GM23338 (cell line): ENCODE results near the gene LANCL3.

Source experiments
- CREB1 ChIP-seq: fragments of 250-450 bp; sonication (Bioruptor Pico); IDR thresholded peaks from 2 replicates; pipeline ENCODE4 v1.5.0; 2020; ENCODE audit warnings: low read depth, mild to moderate bottlenecking, moderate library complexity
- EZH2 ChIP-seq: fragments of 200-600 bp; sonication (generic); IDR thresholded peaks from one replicate; pipeline ENCODE4 v1.8.0; 2017; ENCODE audit warnings: antibody characterized with exemption, mild to moderate bottlenecking, low read depth; ENCODE audit not compliant: unreplicated experiment
- EZH2phosphoT487 ChIP-seq: fragments of 200-600 bp; sonication (generic); IDR thresholded peaks from one replicate; pipeline ENCODE4 v1.8.1; 2018; ENCODE audit warnings: antibody characterized with exemption; ENCODE audit not compliant: unreplicated experiment
- JUNB ChIP-seq: IDR thresholded peaks from one replicate; pipeline ENCODE4 v1.6.1; 2016; ENCODE audit warnings: antibody characterized with exemption; ENCODE audit not compliant: unreplicated experiment
- POLR2AphosphoS5 ChIP-seq: IDR thresholded peaks from 2 replicates; pipeline ENCODE4 v1.6.1; 2016; ENCODE audit warnings: antibody characterized with exemption, low read depth
- ZNF114 ChIP-seq: fragments of 250-450 bp; sonication (Bioruptor Pico); IDR thresholded peaks from 2 replicates; pipeline ENCODE4 v1.5.0; 2020; ENCODE audit warnings: mild to moderate bottlenecking, moderate library complexity
- TF ChIP-seq, protein P1 (sequence below), 2 experiments: fragments of 200-600 bp in 1 of 2; sonication (generic) in 1 of 2; conservative IDR thresholded peaks; 2 replicates each; pipeline versions ENCODE4 v1.5.1 to v1.6.1; 2016 to 2017; ENCODE audit warnings: antibody characterized with exemption in 2 of 2, low read depth in 2 of 2, mild to moderate bottlenecking in 2 of 2, moderate library complexity in 1 of 2
- TF ChIP-seq, protein P2 (sequence below): IDR thresholded peaks from one replicate; pipeline ENCODE4 v1.6.1; 2018; ENCODE audit warnings: antibody characterized with exemption; ENCODE audit not compliant: unreplicated experiment
- TF ChIP-seq, protein P3 (sequence below): IDR thresholded peaks from 2 replicates; pipeline ENCODE4 v1.6.1; 2016; ENCODE audit warnings: antibody characterized with exemption

DNA sequence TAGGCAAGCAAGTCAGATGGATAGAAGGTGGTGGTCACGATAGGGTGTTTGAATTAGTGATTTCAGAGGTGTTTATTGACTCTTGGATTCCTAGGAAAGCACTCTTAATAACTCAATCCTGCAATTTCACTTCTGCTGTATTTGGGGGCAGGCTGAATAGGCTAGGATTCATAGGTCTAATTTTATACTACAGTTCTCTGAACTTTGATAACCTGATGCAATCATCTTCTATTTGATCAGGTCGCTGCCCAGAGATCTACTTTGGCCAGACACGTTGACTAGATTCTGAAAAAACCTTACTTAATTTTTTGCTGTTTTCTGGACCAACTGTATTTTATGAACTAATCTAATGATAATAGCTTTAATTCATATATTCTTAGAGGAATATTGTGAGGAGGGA is 140.5 kb downstream of the LANCL3 start:
- TF ChIP-seq, protein P1, sequence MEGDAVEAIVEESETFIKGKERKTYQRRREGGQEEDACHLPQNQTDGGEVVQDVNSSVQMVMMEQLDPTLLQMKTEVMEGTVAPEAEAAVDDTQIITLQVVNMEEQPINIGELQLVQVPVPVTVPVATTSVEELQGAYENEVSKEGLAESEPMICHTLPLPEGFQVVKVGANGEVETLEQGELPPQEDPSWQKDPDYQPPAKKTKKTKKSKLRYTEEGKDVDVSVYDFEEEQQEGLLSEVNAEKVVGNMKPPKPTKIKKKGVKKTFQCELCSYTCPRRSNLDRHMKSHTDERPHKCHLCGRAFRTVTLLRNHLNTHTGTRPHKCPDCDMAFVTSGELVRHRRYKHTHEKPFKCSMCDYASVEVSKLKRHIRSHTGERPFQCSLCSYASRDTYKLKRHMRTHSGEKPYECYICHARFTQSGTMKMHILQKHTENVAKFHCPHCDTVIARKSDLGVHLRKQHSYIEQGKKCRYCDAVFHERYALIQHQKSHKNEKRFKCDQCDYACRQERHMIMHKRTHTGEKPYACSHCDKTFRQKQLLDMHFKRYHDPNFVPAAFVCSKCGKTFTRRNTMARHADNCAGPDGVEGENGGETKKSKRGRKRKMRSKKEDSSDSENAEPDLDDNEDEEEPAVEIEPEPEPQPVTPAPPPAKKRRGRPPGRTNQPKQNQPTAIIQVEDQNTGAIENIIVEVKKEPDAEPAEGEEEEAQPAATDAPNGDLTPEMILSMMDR (conservative IDR thresholded peaks at IDR 0.05; ENCODE audit: low read depth in 2 of 2): no peak
- TF ChIP-seq EZH2: no peak
- TF ChIP-seq, protein P2, sequence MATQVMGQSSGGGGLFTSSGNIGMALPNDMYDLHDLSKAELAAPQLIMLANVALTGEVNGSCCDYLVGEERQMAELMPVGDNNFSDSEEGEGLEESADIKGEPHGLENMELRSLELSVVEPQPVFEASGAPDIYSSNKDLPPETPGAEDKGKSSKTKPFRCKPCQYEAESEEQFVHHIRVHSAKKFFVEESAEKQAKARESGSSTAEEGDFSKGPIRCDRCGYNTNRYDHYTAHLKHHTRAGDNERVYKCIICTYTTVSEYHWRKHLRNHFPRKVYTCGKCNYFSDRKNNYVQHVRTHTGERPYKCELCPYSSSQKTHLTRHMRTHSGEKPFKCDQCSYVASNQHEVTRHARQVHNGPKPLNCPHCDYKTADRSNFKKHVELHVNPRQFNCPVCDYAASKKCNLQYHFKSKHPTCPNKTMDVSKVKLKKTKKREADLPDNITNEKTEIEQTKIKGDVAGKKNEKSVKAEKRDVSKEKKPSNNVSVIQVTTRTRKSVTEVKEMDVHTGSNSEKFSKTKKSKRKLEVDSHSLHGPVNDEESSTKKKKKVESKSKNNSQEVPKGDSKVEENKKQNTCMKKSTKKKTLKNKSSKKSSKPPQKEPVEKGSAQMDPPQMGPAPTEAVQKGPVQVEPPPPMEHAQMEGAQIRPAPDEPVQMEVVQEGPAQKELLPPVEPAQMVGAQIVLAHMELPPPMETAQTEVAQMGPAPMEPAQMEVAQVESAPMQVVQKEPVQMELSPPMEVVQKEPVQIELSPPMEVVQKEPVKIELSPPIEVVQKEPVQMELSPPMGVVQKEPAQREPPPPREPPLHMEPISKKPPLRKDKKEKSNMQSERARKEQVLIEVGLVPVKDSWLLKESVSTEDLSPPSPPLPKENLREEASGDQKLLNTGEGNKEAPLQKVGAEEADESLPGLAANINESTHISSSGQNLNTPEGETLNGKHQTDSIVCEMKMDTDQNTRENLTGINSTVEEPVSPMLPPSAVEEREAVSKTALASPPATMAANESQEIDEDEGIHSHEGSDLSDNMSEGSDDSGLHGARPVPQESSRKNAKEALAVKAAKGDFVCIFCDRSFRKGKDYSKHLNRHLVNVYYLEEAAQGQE: no peak
- TF ChIP-seq EZH2phosphoT487: no peak
- TF ChIP-seq JUNB: no peak
- TF ChIP-seq CREB1 (CRISPR knock-in tag): no peak
- TF ChIP-seq, protein P3, sequence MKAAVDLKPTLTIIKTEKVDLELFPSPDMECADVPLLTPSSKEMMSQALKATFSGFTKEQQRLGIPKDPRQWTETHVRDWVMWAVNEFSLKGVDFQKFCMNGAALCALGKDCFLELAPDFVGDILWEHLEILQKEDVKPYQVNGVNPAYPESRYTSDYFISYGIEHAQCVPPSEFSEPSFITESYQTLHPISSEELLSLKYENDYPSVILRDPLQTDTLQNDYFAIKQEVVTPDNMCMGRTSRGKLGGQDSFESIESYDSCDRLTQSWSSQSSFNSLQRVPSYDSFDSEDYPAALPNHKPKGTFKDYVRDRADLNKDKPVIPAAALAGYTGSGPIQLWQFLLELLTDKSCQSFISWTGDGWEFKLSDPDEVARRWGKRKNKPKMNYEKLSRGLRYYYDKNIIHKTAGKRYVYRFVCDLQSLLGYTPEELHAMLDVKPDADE: no peak
- no peak for TF ChIP-seq POLR2AphosphoS5
- no peak for TF ChIP-seq ZNF114
